Fibroblast of lung (primary cell): ENCODE results near the gene ACAD11. TPM values are rescaled to one million over a fixed set of nuclear protein-coding genes. Genes with fewer than 3 reads are reported as not detected.

Experiments
- DNase-seq, 2 donors: peaks; one replicate each; pipeline versions ENCODE4 v3.0.0 to v3.0.0-alpha.2; 2010; ENCODE audit warnings: low read depth in 2 of 2
- H2AFZ ChIP-seq: 2 replicates; pipeline ENCODE4 v1.5.1; 2012; ENCODE audit warnings: low read length, control low read depth, inconsistent platforms
- H3K27ac ChIP-seq: 2 replicates; pipeline ENCODE4 v1.5.1; 2011; ENCODE audit warnings: low read length, control low read depth; ENCODE audit not compliant: insufficient read depth
- H3K27me3 ChIP-seq: 2 replicates; pipeline ENCODE4 v1.5.1; 2011; ENCODE audit warnings: mild to moderate bottlenecking, low read length; ENCODE audit not compliant: control insufficient read depth, insufficient read depth
- H3K36me3 ChIP-seq: 2 replicates; pipeline ENCODE4 v1.5.1; 2011; ENCODE audit warnings: low read length; ENCODE audit not compliant: control insufficient read depth, insufficient read depth
- H3K4me1 ChIP-seq: 2 replicates; pipeline ENCODE4 v1.5.1; 2011; ENCODE audit warnings: low read length; ENCODE audit not compliant: control insufficient read depth, insufficient read depth; ENCODE audit errors: extremely low read depth
- H3K4me2 ChIP-seq: 2 replicates; pipeline ENCODE4 v1.5.1; 2011; ENCODE audit warnings: low read length, control low read depth; ENCODE audit not compliant: insufficient read depth; ENCODE audit errors: extremely low read depth
- H3K4me3 ChIP-seq, 4 experiments: fragments of 200-600 bp in 1 of 4; sonication (generic) in 1 of 4; replicated peaks in 1 of 4; 2 replicates each; pipeline ENCODE4 v1.5.1; 2011 to 2016; ENCODE audit warnings: low read length in 4 of 4, low read depth in 3 of 4, mild to moderate bottlenecking in 3 of 4, control low read depth in 2 of 4, inconsistent platforms in 1 of 4, mixed read lengths in 1 of 4; ENCODE audit not compliant: insufficient read depth in 1 of 4; ENCODE audit errors: control extremely low read depth in 1 of 4
- H3K79me2 ChIP-seq: 2 replicates; pipeline ENCODE4 v1.5.1; 2012; ENCODE audit warnings: mild to moderate bottlenecking, low read length, inconsistent platforms; ENCODE audit not compliant: control insufficient read depth, insufficient read depth
- H3K9ac ChIP-seq: 2 replicates; pipeline ENCODE4 v1.5.1; 2011; ENCODE audit warnings: mild to moderate bottlenecking, low read length, control low read depth; ENCODE audit not compliant: insufficient read depth
- H3K9me3 ChIP-seq: 2 replicates; pipeline ENCODE4 v1.5.1; 2012; ENCODE audit warnings: low read depth, low read length; ENCODE audit not compliant: control insufficient read depth, insufficient read depth
- H4K20me1 ChIP-seq: 2 replicates; pipeline ENCODE4 v1.5.1; 2011; ENCODE audit warnings: low read length; ENCODE audit not compliant: control insufficient read depth, insufficient read depth; ENCODE audit errors: extremely low read depth
- CTCF ChIP-seq, 2 donors: IDR thresholded peaks in 1 of 2; conservative IDR thresholded peaks in 1 of 2; 1 replicate in 1 of 2; 2 replicates in 1 of 2; pipeline ENCODE4 v1.5.1; 2011 to 2012; ENCODE audit warnings: low read length in 2 of 2, control low read depth in 1 of 2, inconsistent platforms in 1 of 2, low read depth in 1 of 2, mild to moderate bottlenecking in 1 of 2
- EZH2 ChIP-seq: IDR thresholded peaks from 2 replicates; pipeline ENCODE4 v1.5.1; 2012; ENCODE audit warnings: low read length, control low read depth, mild to moderate bottlenecking; ENCODE audit errors: missing control alignments
- polyA plus RNA-seq, 2 donors: library from polyadenylated mRNA; depleted of rRNA in 1 of 2; stranded (reverse) in 1 of 2; unstranded in 1 of 2; fragments of >200 nt; gene quantifications; 2 replicates each; pipeline ENCODE4 v1.2.1, GENCODE V29; 2011 to 2012; ENCODE audit warnings: missing spikeins in 1 of 2
- total RNA-seq: library from RNA; depleted of rRNA; stranded (reverse); fragments of >200 nt; gene quantifications from 2 replicates; pipeline ENCODE4 v1.2.1, GENCODE V29; 2014

Gene ACAD11
- total and polyA plus RNA-seq, 2 donors (not counting 1 experiment from before 2014, with no cell fraction given): 27.9 to 101 TPM

DNA sequence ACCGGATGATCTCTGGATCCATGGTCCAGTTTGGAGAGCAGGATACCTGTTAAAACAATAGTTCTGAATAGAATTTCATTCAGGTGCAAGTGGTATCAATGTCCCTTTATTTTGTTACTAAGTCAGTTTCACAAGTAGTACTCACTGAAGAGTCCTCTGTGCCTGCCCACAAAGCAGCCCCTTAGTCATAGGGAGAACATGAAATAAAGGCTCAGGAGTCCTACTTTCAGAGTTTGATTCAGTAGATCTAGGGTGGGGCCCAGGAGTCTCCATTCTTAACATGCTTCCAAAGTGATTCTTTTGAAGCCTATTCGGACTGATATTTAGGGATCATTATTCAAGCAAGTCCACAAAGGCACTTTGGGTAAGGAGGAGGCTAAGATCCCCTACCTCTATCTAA is 142.3 kb downstream of the ACAD11 start:
- Histone ChIP-seq H4K20me1 (no peaks in the 10 kb centered on the region), H3K4me1 (no peaks in the 10 kb centered on the region), H3K79me2 (no peaks in the 10 kb centered on the region), H3K9ac (no peak overlapping the region), H3K27ac (no peak overlapping the region), H3K27me3 (no peaks in the 10 kb centered on the region), H3K4me3 (no peak overlapping the region), H3K4me2 (no peak overlapping the region), H3K9me3 (no peaks in the 10 kb centered on the region), H3K36me3 (peaks cover 2% of the 10 kb centered on the region), H2AFZ (no peak overlapping the region)
- DNase-seq: no peak
- TF ChIP-seq CTCF (conservative IDR thresholded peaks at IDR 0.05 in 1 of 2, IDR thresholded peaks at IDR 0.05 in 1 of 2; ENCODE audit: low read depth in 1 of 2, low read length in 2 of 2) (no peak), EZH2 (no peak)

GRCh38 chr3:132513057-132513456 is 146.6 kb downstream of the ACAD11 start:
- H2AFZ ChIP-seq: no peak overlapping the region
- H3K9me3 ChIP-seq: no peaks in the 10 kb centered on the region
- no peak overlapping the region for H3K9ac ChIP-seq
- TF ChIP-seq EZH2 (no peak), CTCF (conservative IDR thresholded peaks at IDR 0.05 in 1 of 2, IDR thresholded peaks at IDR 0.05 in 1 of 2; ENCODE audit: low read depth in 1 of 2, low read length in 2 of 2) (no peak)
- H3K27ac ChIP-seq: no peak overlapping the region
- no peak overlapping the region for H3K4me2 ChIP-seq
- no peaks in the 10 kb centered on the region for H3K79me2 ChIP-seq
- H3K4me3 ChIP-seq: no peak overlapping the region
- no peak for DNase-seq
- no peaks in the 10 kb centered on the region for H4K20me1 ChIP-seq
- no peaks in the 10 kb centered on the region for H3K4me1 ChIP-seq
- no peaks in the 10 kb centered on the region for H3K27me3 ChIP-seq
- peaks cover 4% of the 10 kb centered on the region for H3K36me3 ChIP-seq

- Histone ChIP-seq H3K79me2 (no peaks in the 10 kb centered on the region), H4K20me1 (no peaks in the 10 kb centered on the region), H3K27ac (no peak overlapping the region), H3K4me3 (no peak overlapping the region), H3K9me3 (no peaks in the 10 kb centered on the region), H3K36me3 (peaks cover 2% of the 10 kb centered on the region), H3K4me2 (no peak overlapping the region), H3K9ac (no peak overlapping the region), H3K4me1 (no peaks in the 10 kb centered on the region), H2AFZ (no peak overlapping the region), H3K27me3 (no peaks in the 10 kb centered on the region)
- TF ChIP-seq CTCF (conservative IDR thresholded peaks at IDR 0.05 in 1 of 2, IDR thresholded peaks at IDR 0.05 in 1 of 2; ENCODE audit: low read depth in 1 of 2, low read length in 2 of 2) (no peak), EZH2 (no peak)
- no peak for DNase-seq
Measured at GRCh38 chr3:132509506-132509905, 150.1 kb downstream of the ACAD11 start.
